DLD1 (cell line): ENCODE measurements around the gene TMTC2.

Source experiments
- in situ Hi-C: cut with HindIII; loops from 2 replicates; pipeline ENCODE4 v1.10.0; 2017; ENCODE audit warnings: low sequenced_read_pairs

TMTC2 gene

DNA sequence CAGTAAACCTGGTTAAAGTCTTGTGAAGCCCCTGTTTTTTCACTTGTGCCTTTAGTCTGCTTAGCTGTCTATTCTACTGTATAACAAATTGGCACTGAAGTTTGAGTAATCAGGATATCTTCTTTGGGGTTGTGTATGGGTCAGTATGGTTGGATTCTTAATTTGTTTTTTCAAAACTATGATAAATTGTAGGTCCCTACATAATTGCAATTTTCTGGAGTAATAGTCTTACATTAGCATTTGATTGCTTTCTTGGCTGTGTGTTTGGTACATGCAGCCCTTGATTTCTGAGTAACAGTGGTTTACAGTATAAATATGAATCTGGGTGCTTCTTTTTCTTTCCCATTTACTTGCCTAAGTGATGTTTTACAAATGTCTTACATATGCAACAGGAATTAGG, 186.6 kb downstream of the TMTC2 start:
- in situ Hi-C loops: no loop called here

DNA sequence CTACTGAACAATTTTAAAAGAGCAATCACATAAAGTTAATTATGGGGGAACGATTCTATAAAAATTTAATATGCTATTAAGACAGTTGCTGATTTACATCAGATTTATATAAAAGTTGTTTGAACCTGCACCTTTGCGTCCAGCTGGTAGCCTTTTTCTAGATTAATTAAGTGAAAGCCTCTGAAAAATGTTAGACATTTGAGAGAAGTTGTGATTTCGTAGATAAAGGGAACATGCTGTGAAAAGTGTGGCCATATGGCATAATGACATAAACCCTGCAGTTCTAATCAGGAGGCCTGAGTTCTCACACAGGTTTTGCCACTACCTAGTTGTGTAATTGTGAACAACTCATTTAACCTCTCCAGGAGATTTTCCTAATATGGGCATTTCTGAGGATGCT, 187.2 kb downstream of the TMTC2 start:
- in situ Hi-C loops: no loop called here

- in situ Hi-C loops: no loop called here
Measured at GRCh38 chr12:82874945-82875344, 188.2 kb downstream of the TMTC2 start.

- in situ Hi-C loops: no loop called here
Measured at GRCh38 chr12:82876075-82876474, 189.4 kb downstream of the TMTC2 start.

DNA sequence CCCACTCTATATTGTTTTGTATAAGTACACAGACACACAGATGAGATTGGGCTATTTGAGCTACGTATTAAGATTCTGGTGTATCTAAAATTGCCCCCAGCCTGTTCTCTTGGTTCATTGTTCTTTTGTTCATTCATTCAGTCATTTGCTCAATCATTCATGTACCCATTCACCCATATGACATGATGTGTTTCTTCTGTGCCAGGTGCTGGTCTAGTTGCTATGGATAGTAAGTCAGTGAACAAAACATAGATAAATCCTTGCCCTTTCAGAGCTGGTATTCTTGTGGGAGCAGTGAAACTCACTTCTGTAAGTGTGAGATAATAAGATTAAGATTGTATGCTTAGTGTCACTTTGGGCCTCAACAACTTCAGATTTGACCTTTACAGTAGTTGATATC, 191.3 kb downstream of the TMTC2 start:
- in situ Hi-C loops: no loop called here

GRCh38 chr12:82880442-82880901, 193.8 kb downstream of the TMTC2 start:
- in situ Hi-C loops: no loop called here

DNA sequence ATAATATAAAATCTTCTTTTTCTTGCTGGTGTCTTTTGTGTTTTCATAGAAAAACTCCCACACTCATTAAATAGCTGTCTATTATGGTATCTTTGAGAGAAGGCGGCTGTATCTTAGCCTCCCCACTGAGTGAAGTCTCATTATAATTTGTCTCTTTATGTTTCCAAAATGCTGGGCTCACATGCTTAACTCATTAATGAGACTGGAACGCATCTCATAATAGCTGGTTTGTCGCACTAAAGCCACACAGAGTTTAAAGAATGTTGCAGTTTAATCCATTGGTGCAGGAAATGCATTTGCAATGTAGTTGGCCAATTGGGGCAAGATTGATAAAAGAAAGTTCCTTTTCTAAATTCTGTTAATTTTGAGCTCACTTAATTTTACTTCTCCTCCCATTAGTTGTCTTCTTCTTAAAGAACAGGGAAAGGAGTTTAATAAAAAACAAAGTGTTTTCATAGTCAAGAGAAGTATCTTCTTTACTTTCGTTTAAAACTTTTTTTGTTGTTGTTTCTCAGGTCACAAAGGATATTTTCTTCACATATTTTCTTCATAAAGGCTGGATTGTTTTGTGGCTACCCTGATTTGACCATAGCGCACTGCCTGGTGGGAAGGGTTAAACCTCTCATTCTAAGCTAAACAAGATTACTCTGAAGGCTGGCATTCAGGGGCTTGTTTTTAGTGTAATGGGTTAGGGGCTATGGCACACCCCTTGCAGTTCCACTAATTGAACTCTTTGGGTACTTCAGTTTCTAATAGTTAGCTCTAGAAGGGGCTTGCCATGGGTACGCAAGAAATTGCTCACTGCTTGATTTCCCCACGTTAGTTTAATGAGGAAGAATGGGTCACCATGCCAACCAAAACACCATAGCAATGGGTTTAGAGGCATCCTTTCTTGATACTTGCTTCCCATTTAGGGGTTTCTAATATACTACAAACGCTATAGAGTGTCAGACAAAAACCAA, 197.0 kb downstream of the TMTC2 start:
- in situ Hi-C loops: no loop called here

DNA sequence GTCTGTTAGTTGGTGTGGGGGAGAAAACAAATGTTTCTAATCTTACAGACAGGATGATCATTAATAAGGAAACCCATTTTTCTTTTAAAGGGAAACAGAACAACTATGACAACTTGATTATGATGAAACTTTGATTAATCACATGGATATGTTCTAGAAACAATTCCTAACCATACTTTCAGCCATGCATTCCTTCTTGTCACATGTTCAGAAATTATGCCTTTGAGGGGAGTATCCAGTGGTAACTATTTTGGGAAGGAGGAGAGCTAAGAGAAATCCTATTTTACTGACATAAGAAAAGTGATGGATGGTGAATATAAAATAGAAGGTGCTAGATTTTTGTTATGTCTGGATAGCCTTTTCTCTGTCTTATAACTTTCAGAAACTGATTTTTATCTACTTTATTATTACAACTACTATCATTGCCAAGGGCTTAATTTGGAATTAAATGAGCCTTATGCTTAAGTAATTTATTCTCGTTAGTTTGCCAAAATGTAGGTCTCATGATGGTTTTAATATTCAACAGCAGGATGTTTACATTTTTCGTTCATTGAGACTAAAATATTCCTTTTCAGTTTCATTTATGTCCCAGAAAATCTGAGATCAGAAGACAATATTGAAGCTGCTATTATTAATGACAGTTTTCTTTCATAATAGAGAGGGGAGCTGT, 200.1 kb downstream of the TMTC2 start:
- in situ Hi-C loops: no loop called here

- in situ Hi-C loops: no loop called here
Measured at GRCh38 chr12:82893896-82894295, 207.2 kb downstream of the TMTC2 start.

DNA sequence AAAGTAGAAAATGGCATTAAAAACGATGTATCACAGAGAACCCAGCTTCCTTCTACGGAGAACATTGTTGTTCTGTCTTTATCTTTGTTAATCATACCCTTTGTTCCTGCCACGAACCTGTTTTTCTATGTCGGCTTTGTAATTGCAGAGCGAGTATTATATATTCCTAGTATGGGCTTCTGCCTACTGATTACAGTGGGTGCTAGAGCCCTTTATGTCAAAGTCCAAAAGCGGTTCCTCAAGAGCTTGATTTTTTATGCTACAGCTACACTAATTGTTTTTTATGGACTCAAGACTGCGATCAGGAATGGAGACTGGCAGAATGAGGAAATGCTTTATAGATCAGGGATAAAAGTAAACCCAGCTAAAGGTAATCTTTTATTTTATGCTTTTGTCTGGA, 209.6 kb downstream of the TMTC2 start:
- in situ Hi-C loops: no loop called here

GRCh38 chr12:82896979-82897378, 210.3 kb downstream of the TMTC2 start:
- in situ Hi-C loops: no loop called here

- in situ Hi-C loops: no loop called here
Measured at GRCh38 chr12:82898441-82898840, 211.7 kb downstream of the TMTC2 start.

DNA sequence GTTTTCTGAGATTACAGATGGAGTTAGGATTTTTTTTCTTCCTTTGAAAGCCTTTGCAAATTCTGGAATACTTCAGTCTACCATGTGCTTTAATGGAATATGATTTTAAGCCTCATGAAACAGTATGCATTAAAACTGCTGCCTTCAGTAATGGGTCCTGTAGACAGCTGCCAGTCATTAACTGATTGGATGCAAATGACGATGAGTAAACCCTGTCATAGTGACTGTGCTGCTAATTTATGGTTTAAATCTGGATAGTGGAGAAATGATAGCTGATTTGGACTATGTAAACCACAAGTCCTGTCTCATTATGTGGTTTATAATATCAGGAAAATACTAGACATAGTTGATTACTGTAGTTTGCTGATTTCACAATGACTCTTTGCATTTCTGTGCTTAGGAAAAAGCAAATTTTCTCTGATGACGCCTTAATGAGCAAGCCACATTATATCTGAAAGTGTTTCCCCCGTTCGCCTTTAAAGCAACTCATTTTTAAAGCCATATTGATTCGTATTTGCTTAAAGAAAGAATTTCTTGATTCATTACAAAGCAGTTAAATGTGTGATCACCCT, 217.6 kb downstream of the TMTC2 start:
- in situ Hi-C loops: no loop called here

DNA sequence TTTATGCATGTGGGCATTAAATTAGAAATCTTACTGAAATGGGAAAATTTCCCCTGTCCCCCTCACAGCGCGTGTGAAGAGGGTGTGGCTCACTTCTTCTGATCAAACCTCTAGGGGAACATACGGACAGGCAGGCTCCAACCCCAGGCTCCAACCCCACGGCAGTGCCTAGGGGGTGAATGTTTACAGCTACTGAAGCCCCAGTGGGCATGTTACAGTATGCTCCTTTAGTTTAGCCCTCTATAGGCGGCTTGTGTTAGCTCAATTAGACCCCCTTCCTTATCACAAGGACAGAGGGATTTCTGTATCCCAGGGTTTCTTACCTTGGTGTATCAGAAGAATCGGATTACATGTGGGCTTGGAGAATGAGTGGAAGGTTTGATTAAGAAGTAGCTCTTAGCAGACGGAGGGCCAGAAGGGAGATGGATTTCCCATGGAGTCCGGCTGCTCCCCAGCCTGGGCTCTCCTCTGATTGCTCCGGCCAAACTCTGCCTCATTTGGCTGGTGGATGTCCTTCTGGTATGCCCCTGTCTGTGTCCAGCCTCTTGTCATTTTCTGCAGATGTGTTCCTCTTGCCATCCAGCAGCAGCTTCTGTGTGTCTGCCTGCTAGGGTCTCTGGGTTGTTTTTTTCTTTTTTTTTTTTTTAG, 223.7 kb downstream of the TMTC2 start:
- in situ Hi-C loops: no loop called here

DNA sequence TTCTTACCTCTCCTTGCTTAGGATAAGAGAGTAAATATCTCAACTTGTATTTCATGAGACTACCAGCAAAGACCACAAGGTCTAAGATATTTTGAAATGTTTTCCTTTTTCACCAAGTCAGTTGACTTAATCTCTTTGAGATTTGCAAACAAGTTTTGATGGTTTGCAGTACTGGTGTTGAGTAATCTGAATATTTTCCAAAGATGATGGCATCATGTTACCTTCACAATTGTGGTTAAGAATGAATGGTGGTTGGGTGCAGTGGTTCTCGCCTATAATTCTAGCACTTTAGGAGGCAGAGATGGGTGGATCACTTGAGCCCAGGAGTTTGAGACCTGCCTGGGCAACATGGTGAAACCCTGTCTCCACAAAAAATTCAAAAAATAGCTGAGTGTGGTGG, 225.7 kb downstream of the TMTC2 start:
- in situ Hi-C loops: no loop called here

DNA sequence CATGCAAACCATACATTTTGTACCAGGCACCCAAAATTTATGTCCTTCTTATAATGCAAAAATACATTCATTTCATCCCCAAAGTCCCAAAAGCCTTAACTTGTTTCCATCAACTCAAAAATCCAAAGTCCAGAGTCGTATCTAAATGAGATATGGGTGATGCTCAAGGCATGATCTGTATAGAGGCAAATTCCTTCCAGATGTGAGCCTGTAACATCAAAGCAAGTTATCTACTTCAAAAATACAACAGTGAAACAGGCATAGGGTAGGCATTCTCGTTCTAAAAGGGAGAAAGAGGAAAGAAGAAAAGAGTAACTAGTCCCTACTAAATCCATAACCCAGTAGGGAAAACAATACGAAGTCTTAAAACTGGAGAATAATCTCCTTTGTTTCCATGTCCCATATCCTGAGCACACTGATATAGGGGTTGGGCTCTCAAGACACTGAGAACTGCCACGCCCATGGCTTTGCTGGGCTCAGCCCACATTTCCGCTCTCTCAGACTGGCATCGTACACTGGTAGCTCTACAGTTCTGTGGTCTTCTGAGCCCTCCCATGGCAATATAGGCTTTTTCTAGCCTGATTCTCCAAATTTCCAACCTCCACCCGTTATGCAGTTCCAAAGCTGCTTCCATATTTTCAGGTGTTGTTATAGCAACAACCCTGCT, 232.8 kb downstream of the TMTC2 start:
- in situ Hi-C loops: no loop called here

- in situ Hi-C loops: no loop called here
Measured at GRCh38 chr12:82923935-82924334, 237.2 kb downstream of the TMTC2 start.

GRCh38 chr12:82926630-82927029, 239.9 kb downstream of the TMTC2 start:
- in situ Hi-C loops: no loop called here

- in situ Hi-C loops: no loop called here
Measured at GRCh38 chr12:82930301-82930700, 243.6 kb downstream of the TMTC2 start.

- in situ Hi-C loops: no loop called here
Measured at GRCh38 chr12:82931349-82932116, 244.8 kb downstream of the TMTC2 start.
